ENCODE measurements around the gene OMP. TPM values are rescaled to one million over a fixed set of nuclear protein-coding genes. Genes with fewer than 3 reads are reported as not detected.
A peak's percentile ranks its signal among the peaks of the same experiment; 100 is the strongest.

Gene OMP
- total RNA-seq, 1 experiment from 2014 or later, result not detected

DNA sequence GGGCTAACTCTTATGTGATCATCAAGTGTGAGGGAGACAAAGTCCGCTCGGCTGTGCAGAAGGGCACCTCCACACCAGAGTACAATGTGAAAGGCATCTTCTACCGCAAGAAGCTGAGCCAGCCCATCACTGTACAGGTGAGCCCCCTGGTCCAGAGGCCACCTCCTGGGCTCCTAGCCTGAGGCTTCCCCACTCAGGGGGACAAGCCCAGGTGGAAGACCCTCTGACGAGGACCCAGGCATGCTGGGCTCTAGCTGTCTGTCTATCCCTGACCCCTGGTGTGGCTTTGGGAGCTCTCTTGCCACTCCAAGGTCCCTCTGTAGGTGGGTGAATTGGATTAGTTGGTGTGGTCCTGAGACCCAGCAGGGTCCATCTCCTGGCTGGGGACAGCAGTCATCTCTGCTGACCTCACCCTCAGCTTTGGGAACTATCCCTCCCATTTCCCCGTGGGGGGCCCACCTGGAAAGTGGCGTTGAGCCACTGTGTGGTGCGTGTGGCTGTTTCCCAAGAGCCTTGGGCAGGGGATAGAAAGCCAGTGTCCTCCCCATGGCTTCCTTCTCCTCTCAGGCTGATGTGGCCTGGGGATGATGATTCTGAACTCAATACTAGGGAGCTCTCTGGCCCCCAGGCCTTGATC is 20.1 kb downstream of the OMP start:
- no peak for DNase-seq (ENCODE audit: low spot score)

DNA sequence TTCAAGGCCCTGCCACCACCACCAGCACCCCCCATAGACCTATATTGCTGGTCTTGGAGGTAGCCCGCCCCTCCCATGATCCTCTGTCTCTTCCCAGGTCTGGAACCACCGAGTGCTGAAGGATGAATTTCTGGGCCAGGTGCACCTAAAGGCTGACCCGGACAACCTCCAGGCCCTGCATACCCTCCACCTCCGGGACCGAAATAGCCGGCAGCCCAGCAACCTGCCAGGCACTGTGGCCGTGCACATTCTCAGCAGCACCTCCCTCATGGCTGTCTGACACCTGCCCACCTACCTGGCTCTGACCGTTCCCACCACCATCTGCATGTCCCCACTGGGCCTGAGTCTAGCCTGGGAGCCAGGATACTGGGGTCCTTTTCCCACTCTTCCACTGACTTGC is 21.0 kb downstream of the OMP start:
- no peak for DNase-seq (ENCODE audit: low spot score)

DNA sequence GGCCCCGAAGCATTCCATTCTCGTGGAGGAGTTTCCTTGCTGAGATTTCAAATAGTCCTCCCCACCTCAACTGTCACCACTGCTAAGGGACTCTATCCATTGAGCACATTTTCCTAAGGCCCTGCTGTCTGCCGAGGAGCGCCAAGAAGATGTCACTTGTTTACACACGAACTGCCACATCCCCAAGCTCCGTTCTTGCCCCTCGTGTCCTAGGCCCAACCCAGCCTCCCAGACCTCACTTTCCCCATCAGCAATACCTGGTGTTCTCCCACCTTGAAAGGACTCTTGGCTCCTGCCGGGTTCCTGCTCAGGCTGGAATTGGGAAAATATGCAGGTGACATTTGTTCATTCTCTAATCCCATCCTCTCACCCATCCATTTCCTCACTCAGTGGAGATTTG is 21.4 kb downstream of the OMP start:
- no peak for DNase-seq (ENCODE audit: low spot score)

DNA sequence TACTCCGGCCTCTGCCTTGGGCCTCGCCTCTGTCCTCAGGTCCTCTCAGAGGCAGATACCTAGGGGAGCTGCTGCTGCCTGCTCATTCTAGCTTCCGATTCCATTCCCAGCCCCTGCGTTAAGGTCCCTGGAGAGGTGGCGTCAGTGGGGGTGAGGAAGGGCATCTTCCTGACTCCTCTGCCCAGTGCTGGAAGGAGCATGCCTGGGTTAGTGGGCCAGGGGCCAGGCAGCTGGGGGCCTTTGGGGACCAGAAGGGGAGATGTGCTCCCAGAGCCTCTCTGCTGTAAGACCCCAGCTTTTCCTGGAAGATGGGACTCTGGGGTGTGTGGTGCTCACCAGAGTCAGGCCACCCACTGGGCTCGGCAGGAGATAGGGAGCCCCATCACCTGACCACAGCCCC is 21.8 kb downstream of the OMP start:
- no peak for DNase-seq (ENCODE audit: low spot score)

DNA sequence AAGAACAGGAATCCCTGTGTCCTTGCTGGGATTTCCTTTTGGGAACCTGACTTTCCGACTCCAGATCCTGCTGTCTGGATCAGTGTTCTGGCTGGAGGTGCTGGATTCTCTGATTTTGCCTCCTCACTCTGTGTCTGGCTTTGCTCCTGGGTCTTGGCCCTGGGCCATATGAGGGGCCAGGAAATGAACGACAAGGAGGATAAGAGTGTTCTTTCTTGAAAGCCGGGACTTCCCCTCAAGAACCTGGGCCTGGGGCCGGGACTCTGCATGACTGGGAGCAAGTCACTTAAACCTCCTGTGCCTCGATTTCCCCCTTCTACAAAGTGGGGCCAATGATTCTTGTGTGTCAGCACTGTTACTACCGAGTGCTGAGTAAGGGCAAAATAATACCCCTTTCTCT is 22.6 kb downstream of the OMP start:
- DNase-seq (ENCODE audit: low spot score), result no peak

DNA sequence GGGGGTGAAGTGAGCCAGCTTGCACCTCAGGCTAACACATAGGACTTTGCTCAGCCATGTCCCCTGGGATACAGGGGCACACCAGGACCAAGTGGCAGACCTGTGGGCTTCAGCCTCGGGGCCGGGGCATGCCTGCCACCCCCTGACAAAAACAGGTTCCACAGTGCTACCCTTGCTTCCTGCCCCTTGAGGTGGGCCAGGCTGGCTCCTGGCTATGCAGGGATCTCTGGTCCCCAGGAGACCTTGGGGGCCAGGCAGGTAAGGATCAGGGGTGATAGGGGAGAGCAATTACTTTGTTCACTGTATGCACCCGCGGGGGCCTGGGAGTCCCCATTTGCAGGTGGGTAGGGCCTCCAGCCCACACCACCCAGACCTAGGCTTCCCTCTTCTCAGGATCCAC is 23.1 kb downstream of the OMP start:
- DNase-seq (ENCODE audit: low spot score), result no peak

DNA sequence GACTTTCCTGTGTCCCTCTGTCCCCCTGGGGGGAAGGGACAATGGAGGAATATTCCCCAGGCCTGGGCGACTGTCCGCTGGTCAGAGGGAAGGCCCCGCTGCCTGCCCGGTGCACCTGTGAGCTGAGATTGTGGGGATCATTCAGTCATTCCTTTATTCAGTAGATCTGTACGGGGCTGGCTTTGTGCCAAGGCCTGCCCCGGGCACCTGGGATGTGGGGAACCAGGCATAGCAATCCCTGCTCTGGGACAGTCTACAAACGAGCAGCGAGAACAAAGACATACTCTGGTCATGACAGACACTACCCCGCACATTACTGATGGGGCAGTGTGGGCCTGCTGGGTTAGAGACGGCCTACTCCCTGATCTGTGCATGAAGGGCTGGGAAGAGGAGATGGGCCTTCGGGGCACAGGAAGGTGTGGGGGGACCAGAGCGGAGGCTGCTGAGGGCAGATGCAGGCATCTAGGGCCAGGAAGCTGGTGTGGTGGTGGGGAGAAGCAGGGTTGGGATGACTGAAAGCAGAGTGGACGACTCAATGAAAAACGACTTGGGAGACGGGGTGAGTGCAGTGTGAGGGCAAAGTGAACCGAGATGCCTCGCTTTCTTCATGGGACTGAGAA is 23.6 kb downstream of the OMP start:
- no peak for DNase-seq (ENCODE audit: low spot score)

DNA sequence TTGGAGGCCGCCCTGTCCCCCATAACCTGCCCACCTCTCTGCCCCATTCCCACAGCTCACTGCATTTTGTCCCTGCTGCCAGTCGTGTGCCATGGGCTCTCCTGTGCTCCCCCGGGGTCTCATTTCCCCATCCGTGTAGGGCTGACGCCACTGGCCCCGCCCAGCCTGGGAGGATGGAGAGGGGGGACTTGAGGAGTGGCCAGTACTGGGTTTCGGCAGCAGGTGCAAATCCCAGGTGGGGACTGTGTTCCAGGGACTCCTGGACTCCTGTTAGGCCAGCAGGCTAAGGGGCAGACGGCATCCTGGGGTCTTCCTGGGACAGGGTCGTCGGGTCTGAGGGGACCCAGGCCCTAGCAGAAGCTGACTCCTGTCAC is 24.2 kb downstream of the OMP start:
- no peak for DNase-seq (ENCODE audit: low spot score)

DNA sequence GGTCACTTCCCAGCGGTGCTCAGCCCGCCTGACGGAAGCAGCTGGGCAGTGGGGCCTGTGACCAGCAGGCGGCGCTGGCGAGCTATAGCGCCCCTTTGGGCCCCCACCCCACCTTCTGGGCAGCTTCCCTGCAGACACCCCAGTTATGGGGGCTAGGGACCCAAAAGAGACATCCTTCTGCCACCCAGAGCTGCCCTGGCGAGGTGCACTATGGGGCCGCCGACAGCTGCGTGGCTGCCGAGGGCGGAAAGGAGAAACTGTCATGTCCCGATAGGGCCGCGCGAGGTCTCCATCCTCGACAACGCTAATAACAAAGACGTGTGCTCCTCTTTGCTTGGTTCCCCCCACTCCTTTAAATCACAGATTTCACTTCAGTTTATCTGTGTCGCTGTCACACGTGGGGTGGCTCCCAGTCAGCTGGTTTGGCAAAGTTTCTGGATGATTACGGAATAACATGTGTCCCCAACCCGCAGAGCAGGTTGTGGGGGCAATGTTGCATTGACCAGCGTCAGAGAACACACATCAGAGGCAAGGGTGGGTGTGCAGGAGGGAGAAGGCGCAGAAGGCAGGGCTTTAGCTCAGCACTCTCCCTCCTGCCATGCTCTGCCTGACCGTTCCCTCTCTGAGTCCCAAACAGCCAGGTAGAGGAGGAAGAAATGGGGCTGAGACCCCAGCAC is 24.7 kb downstream of the OMP start:
- no peak for DNase-seq (ENCODE audit: low spot score)

DNA sequence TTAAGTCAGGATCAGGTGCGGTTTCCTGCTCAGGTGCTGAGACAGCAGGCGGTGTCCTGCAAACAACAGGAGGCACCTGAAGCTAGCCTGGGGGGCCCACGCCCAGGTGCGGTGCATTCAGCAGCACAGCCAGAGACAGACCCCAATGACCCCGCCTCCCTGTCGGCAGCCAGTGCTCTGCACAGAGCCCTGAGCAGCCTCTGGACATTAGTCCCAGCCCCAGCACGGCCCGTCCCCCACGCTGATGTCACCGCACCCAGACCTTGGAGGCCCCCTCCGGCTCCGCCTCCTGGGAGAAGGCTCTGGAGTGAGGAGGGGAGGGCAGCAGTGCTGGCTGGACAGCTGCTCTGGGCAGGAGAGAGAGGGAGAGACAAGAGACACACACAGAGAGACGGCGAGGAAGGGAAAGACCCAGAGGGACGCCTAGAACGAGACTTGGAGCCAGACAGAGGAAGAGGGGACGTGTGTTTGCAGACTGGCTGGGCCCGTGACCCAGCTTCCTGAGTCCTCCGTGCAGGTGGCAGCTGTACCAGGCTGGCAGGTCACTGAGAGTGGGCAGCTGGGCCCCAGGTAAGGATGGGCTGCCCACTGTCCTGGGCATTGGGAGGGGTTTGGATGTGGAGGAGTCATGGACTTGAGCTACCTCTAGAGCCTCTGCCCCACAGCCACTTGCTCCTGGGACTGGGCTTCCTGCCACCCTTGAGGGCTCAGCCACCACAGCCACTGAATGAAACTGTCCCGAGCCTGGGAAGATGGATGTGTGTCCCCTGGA is 25.5 kb downstream of the OMP start, which contains the start of gene MYO7A:
Gene MYO7A, plus strand, starts transcription at position 327 of the 772 bp plus-strand sequence. CDS start 2,389 bp downstream, outside the sequence.
- DNase-seq (ENCODE audit: low spot score), result no peak

DNA sequence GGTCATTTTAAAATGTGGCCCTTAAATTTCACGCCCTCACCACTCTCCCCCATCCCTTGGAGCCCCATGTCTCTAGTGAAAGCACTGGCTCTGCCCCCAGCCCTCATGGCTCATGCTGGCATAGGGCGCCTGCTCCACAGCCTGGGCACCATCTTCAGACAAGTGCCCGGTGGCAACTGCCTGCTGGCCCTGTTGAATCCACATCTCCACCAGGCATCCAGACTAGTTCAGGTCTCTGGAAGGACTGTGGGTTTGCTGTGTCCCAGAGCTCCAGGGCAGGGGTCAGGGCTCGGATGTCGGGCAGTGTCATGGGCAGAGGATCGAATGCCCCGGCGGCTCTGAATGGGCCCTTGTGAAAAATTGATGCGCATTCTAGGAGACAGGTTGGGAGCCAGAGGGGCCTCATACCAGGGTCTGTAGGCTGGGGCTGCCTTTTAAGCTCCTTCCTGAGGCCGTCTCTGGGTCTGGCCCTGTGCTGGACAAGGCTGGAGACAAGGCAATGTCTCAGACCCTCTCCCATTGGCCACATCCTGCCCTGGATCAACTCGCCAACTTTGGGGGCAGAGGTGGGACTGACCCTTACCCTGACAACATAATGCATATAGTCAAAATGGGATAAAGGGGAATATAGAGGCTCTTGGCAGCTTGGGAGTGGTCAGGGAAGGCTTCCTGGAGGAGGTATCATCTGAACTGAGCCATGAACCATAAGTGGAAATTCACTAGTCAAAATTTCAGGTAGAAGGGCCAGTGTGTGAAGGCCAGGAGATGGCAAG is 26.6 kb downstream of the OMP start:
- DNase-seq (ENCODE audit: low spot score), result no peak

DNA sequence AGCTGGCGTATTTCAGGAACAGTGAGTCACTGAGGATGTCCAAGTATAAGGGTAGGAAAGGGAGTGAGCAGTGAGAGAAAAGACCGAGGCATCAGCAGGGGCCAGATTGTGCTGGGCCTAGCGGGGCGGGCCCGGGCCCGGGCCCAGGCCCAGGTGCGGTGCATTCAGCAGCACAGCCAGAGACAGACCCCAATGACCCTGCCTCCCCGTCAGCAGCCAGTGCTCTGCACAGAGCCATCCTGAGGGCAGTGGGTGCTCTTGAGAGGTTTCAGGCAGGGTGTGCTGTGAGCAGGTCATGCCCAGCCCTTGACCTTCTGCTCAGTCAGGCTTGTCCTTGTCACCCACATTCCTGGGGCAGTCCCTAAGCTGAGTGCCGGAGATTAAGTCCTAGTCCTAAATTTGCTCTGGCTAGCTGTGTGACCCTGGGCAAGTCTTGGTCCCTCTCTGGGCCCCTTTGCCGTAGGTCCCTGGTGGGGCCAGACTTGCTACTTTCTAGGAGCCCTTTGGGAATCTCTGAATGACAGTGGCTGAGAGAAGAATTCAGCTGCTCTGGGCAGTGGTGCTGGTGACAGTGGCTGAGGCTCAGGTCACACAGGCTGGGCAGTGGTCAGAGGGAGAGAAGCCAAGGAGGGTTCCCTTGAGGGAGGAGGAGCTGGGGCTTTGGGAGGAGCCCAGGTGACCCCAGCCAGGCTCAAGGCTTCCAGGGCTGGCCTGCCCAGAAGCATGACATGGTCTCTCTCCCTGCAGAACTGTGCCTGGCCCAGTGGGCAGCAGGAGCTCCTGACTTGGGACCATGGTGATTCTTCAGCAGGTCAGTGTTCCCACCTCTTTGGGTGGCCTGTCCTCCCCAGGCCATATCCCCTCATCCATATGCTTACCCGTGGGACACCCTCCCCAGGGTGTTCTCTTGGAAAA is 27.5 kb downstream of the OMP start:
- no peak for DNase-seq (ENCODE audit: low spot score)

DNA sequence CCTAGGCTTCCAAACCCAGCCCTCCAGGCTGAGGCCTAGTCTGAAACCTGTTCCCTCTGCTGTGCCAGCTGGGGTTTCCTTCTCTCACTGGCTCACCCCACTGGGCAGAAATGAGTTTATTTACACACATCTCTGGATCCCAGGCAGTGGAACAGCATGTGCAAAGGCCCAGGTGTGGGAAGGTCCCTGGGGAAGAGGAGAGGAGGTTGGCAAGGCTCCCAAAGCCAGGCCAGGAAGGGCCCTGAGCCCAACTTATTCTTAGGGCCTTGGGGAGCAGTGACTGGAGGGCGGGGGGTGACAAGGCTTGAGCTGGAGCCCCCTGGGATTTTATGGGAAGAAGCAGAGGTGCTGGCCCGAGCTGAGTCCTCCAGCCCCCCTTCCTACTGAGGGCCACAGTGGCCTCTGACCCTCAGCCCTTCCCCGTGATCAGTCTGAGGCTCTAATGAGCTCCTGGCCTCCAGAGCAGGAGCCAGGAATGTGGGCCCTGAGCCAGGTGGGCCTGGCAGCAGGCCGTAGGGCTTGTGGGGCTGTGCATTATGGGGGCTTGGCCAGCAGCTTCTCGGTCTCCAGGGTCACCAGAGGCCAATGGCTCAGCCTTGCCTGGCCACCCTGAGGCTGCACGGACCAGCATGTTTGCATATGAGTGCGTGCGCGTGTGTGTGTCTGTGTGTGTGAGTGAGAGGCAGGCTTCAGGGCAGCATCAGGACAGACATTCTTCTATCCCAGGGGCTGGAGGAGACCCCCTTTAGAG is 28.3 kb downstream of the OMP start:
- DNase-seq (ENCODE audit: low spot score), result peak; percentile 50

DNA sequence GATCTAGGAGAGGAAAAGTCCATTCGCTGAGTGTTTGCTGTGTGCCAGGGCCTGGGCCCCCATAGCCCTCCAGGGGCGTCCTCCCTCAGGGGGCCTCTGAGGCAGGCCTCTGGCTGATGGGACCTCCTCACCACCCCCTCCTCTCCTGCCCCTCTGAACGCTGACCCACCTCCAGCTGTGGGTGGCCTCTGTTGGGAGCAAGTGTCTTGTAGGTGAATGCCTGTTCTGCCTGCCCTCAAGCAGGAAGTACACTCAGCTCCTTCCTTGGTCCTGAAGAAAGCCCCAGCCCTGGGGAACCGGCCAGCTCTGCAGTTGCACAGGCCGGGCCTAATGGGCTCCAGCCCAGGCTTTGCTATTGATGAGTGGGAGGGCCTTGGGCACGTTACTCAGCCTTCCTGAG is 28.9 kb downstream of the OMP start:
- DNase-seq (ENCODE audit: low spot score), result no peak

DNA sequence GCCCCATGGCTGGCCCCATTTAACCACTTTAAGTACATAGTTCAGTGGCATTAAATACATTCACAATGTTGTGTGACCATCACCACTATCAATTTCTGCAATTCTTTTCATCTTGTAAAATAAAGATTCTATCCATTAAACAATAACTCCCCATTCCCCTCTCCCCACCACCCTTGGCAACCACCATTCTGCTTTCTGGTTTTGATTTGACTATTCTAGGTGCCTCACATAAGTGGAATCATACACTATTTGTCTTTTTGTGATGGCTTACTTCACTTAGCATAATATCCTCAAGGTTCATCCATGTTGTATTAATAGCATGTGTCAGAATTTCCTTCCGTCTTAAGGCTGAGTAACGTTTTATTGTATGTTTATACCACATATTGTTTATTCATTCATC is 32.4 kb downstream of the OMP start:
- no peak for DNase-seq (ENCODE audit: low spot score)

DNA sequence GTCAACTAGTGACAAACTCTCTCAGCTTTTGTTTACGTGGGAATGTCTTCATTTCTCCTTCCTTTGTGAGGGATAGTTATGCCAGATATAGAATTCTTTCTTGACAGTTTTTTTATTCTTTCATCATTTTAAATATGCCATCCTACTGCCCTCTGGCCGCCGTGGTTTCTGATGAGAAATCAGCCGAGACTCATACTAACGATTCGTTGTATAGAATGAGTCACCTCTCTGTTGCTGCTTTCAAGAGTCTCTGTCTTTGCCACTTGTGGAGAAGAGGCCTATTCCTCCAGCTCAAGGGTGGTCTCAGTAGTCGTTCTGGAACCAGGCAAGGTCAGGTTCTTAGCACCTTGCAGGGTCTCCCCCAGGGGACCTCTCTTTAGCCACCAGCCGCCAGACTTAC is 33.4 kb downstream of the OMP start:
- DNase-seq (ENCODE audit: low spot score), result peak; percentile 37

DNA sequence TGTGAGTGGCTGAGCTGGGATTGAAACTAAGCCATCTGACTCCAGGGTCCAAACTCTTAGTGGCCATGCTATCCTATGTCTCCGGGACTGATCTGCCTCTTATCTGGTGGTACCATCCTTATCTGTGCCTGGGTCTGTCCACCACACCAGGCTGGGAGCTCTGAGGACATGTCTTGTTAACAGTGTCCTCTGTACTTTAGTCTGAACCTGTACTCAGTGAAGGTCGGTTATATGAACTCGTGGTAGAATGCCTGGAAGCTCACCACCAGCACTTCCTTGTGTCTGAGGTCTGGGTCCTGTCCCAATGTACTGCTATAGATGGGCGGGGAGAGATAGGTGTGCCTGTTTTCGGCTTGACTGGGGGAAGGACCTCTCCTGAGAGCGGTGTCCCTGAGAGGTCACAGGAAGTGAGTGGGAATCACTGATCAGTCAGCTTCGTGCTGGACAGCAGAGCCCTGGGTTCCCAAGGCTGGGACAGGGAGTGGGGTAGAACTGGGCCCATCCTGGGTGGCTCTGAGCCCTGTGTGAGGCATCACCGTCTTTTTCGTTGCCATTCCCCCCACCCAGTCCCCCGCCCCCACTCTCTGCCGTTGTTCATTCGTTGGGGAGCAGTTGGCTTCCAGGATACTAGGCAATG is 34.3 kb downstream of the OMP start:
- no peak for DNase-seq (ENCODE audit: low spot score)

DNA sequence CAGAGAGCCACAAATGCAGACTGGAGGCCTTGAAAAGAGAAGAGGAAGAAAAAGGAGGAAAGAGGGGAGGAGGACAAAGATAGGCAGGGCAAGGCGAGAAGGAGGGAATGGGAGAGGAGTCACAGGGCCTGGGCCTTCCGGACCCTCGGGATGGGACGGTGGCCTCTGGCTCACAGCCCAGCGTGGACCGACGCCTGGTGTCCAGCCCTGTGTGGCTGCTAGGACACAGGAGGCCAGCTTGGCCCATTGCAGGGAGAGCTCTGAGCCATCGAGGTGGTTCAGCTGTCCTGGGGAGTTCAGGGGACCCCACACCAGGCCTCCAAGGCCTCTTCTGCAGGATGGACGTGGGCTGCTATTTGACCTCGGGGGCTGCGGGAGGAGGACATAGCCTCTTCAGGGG is 34.8 kb downstream of the OMP start:
- no peak for DNase-seq (ENCODE audit: low spot score)

DNA sequence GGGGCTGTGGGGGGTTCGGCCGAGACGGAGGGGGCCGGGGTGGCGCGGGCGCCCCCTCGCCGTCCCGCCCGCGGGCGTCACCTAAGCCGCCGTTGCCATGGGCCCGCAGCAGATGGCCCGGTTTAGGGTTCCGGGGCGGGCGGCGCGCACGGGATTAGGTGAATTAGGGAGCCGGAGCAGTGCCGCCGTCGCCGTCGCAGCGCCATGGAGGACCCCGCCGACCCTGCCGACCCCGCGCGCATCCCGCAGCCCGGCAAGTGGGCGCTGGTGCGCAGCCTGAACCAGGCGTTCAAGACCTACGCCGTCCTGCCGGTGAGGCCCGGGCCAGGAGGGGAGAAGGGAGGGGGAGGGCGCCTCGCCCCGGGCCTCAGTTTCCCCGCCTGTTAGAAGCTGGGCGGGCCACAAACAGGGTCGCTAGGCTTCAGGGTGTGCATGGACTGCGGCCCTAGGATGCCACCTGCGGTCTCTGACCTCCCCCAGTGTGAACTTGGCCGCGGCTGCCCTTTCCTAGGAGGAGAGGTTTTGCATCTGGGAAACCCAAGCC is 35.5 kb downstream of the OMP start:
- no peak for DNase-seq (ENCODE audit: low spot score)
